ENCODE data around the gene CCL7. TPM values are rescaled to one million over a fixed set of nuclear protein-coding genes. Genes with fewer than 3 reads are reported as not detected.

CCL7 gene
- total RNA-seq, 2 experiments from 2014 or later: not detected

GRCh38 chr17:34283571-34283970 lies 13.6 kb downstream of the CCL7 start:
- CTCF ChIA-PET: no interaction called here
- Mint-ChIP-seq H3K4me3 (no peak overlapping the region), H3K27ac (no peak overlapping the region), H3K9me3 (no peaks in the 10 kb centered on the region), H3K36me3 (ENCODE audit: low read depth) (no peaks in the 10 kb centered on the region), H3K27me3 (peaks cover 52% of the 10 kb centered on the region), H3K4me1 (ENCODE audit: low read depth) (no peaks in the 10 kb centered on the region)
- DNase-seq (no peak), ATAC-seq (ENCODE audit: poor library complexity) (no peak)
- Histone ChIP-seq H3K4me1 (ENCODE audit: insufficient read depth, low read length) (no peaks in the 10 kb centered on the region), H3K9me3 (ENCODE audit: control insufficient read depth in 1 of 2, insufficient read depth in 1 of 2, low read length in 2 of 2) (no peaks in the 10 kb centered on the region), H3K4me3 (ENCODE audit: low read length) (no peak overlapping the region), H3K27me3 (ENCODE audit: control insufficient read depth in 1 of 2, insufficient read depth in 2 of 2, low read length in 2 of 2) (no peaks in the 10 kb centered on the region), H3K36me3 (ENCODE audit: insufficient read depth, low read length) (no peaks in the 10 kb centered on the region), H3K27ac (ENCODE audit: low read depth in 1 of 2, low read length in 2 of 2) (no peak overlapping the region)
- POLR2A ChIA-PET: no interaction called here
- intact Hi-C loops (cut with DNase I, micrococcal nuclease): no loop called here
- no peak for TF ChIP-seq CTCF (IDR thresholded peaks at IDR 0.05)

GRCh38 chr17:34285286-34285792 lies 15.3 kb downstream of the CCL7 start, which contains the start of gene CCL11:
CCL11 (plus strand) TSS chr17:34285742; CDS start chr17:34285809, 67 bp downstream.
- Mint-ChIP-seq H3K36me3 (ENCODE audit: low read depth) (no peaks in the 10 kb centered on the region), H3K27ac (no peak within 1 kb of the TSS), H3K4me3 (no peak within 1 kb of the TSS), H3K4me1 (ENCODE audit: low read depth) (no peaks in the 10 kb centered on the region), H3K9me3 (no peaks in the 10 kb centered on the region), H3K27me3 (peaks cover 56% of the 10 kb centered on the region)
- H3K36me3 ChIP-seq (ENCODE audit: insufficient read depth, low read length): no peaks in the 10 kb centered on the region
- peaks cover 0 to 2% of the 10 kb centered on the region in 2 experiments for H3K27me3 ChIP-seq (ENCODE audit: control insufficient read depth in 1 of 2, insufficient read depth in 2 of 2, low read length in 2 of 2)
- TF ChIP-seq CTCF (IDR thresholded peaks at IDR 0.05): no peak
- ChIA-PET CTCF (no interaction called here), POLR2A (no interaction called here)
- intact Hi-C loops (cut with DNase I, micrococcal nuclease): no loop called here
- H3K27ac ChIP-seq (ENCODE audit: low read depth in 1 of 2, low read length in 2 of 2): no peak within 1 kb of the TSS
- DNase-seq (no peak), ATAC-seq (ENCODE audit: poor library complexity) (no peak)
- no peak within 1 kb of the TSS for H3K4me3 ChIP-seq (ENCODE audit: low read length)
- H3K4me1 ChIP-seq (ENCODE audit: insufficient read depth, low read length): no peaks in the 10 kb centered on the region
- no peaks in the 10 kb centered on the region for H3K9me3 ChIP-seq (ENCODE audit: control insufficient read depth in 1 of 2, insufficient read depth in 1 of 2, low read length in 2 of 2)

GRCh38 chr17:34287875-34288274 lies 17.9 kb downstream of the CCL7 start:
- H3K27me3 Mint-ChIP-seq: peaks cover 55% of the 10 kb centered on the region
- no peaks in the 10 kb centered on the region for H3K36me3 Mint-ChIP-seq (ENCODE audit: low read depth)
- no peaks in the 10 kb centered on the region for H3K9me3 ChIP-seq (ENCODE audit: control insufficient read depth in 1 of 2, insufficient read depth in 1 of 2, low read length in 2 of 2)
- H3K27ac ChIP-seq (ENCODE audit: low read depth in 1 of 2, low read length in 2 of 2): no peak overlapping the region
- no peak overlapping the region for H3K27ac Mint-ChIP-seq
- POLR2A ChIA-PET: no interaction called here
- H3K4me3 Mint-ChIP-seq: no peak overlapping the region
- no peaks in the 10 kb centered on the region for H3K4me1 ChIP-seq (ENCODE audit: insufficient read depth, low read length)
- H3K4me3 ChIP-seq (ENCODE audit: low read length): no peak overlapping the region
- no peak for TF ChIP-seq CTCF (IDR thresholded peaks at IDR 0.05)
- ATAC-seq (ENCODE audit: poor library complexity) (no peak), DNase-seq (no peak)
- intact Hi-C loops (cut with DNase I, micrococcal nuclease): no loop called here
- CTCF ChIA-PET: no interaction called here
- H3K27me3 ChIP-seq (ENCODE audit: control insufficient read depth in 1 of 2, insufficient read depth in 2 of 2, low read length in 2 of 2): peaks cover 0 to 2% of the 10 kb centered on the region in 2 experiments
- no peaks in the 10 kb centered on the region for H3K36me3 ChIP-seq (ENCODE audit: insufficient read depth, low read length)
- H3K9me3 Mint-ChIP-seq: no peaks in the 10 kb centered on the region
- no peaks in the 10 kb centered on the region for H3K4me1 Mint-ChIP-seq (ENCODE audit: low read depth)

Measured in CD4-positive, alpha-beta T cell (primary cell).